Activated T-helper 2 cell treated with anti-CD3 and anti-CD28 coated beads, Interferon-gamma antibody, Interleukin-2, Interleukin-4, amounts not matched to agents 10 μg/mL and 5 μg/mL and 100 μg/mL, durations not matched to agents 14 hours and 24 hours and 36 hours (primary cell): ENCODE results near the gene COL5A1. TPM values are rescaled to one million over a fixed set of nuclear protein-coding genes. Genes with fewer than 3 reads are reported as not detected.

ENCODE experiments used
- DNase-seq: peaks from one replicate; pipeline ENCODE4 v3.0.0; 2021; ENCODE audit warnings: low spot score
- H3K27ac Mint-ChIP-seq: one replicate; pipeline ENCODE4 v1.8.0; 2021; ENCODE audit warnings: mixed read lengths
- H3K27me3 Mint-ChIP-seq: one replicate; pipeline ENCODE4 v1.8.0; 2021; ENCODE audit warnings: low read depth, mixed read lengths
- H3K36me3 Mint-ChIP-seq: one replicate; pipeline ENCODE4 v1.8.0; 2021; ENCODE audit warnings: low read depth, mixed read lengths
- H3K4me1 Mint-ChIP-seq: one replicate; pipeline ENCODE4 v1.8.0; 2021; ENCODE audit warnings: low read depth, mixed read lengths
- H3K4me3 Mint-ChIP-seq: one replicate; pipeline ENCODE4 v1.8.0; 2021; ENCODE audit warnings: low read depth, mild to moderate bottlenecking, moderate library complexity, mixed read lengths
- H3K9me3 Mint-ChIP-seq: one replicate; pipeline ENCODE4 v1.8.0; 2021; ENCODE audit warnings: mixed read lengths
- intact Hi-C: fragments of 100-400 bp; cut with micrococcal nuclease; formaldehyde crosslinking; loops from one replicate; pipeline ENCODE4 v1.15.1; 2023
- total RNA-seq: library from RNA; stranded (reverse); gene quantifications from 2 replicates; pipeline ENCODE4 v1.2.3, GENCODE V29; 2022

The COL5A1 gene
- total RNA-seq, 1 donor from 2014 or later = not detected

DNA sequence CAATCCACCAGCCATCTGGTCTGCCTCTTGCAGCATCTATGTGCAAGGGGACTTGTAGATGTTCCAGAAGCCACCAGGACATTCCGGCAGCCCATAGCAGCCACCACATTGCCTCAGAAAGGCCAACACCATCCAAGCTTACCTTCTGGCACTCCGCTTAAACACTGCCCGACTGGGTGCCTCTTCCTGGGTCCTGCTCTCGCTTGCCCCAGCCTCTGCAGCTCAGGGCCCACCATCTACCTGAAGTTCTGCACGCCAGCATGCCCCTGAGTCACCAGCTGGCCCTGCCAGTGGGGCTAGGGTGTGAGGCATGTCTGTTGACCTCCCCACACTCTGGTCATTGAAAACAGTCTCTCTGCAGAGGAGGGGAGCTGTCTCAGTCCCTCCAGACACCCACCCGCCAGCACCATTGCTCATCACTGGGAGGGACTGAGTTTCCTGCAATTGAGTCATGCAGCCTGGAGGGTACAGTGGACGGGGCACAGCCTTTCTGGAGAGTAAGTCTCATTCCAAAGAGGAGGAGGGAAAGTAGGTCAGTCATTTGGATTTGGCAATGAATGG lies 16.9 kb upstream of the COL5A1 start:
- Mint-ChIP-seq H3K36me3 (no peaks in the 10 kb centered on the region), H3K27me3 (no peaks in the 10 kb centered on the region), H3K27ac (no peak overlapping the region), H3K9me3 (no peaks in the 10 kb centered on the region), H3K4me3 (no peak overlapping the region), H3K4me1 (no peaks in the 10 kb centered on the region)
- intact Hi-C loops = no loop called here
- DNase-seq = no peak

DNA sequence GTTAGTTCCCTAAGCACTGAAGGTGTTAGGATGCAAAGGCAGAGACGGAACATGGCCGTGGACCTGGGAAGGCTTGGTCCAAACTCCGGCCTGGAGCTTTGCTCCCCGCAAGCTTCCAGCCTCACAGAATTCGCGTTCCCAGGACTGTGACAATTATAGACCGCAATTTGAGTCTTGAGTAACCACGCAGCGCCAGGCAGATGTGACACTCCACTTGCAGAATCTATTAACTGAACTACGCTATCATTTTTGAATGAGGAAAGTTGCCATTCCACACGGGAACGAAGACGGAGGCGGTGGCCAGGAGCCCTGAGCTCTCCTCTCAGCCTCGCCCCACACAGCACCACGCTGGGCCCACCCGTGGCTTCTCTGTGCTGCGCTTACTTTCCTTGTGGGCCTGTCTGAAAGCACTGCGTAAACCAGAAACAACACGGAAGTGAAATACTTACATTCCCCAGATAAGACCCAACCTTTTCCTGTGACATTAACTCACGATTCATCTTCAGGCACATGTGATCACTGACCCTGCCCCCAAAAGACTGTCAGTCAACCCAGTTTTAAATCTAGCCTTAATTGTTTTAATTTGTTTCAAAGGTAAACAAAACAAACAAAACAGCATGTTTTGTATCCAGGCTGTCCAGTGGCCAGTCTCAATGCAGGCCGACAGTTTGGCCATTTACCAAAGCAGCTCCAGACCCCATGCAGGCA lies 16.1 kb upstream of the COL5A1 start:
- no peak overlapping the region for H3K27ac Mint-ChIP-seq
- no peak overlapping the region for H3K4me3 Mint-ChIP-seq

DNA sequence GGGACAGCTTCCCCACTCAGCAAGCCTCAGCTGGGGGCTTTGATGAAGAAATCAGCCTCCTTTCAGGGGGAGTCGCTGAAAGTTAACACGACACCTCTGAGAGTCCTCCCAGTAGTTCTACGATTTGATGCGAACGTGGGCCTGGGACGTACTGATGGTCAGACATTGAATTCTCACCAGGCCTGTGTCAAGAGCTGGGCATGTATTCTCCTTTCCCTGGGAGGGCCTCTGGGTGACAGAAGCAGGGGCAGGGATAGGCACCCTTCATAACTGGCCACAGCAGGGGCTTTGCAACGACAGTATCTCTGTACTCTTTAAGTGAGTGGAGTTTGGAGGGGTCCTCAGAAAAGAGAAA lies 15.6 kb upstream of the COL5A1 start:
- intact Hi-C loops = no loop called here
- Mint-ChIP-seq H3K4me3 (no peak overlapping the region), H3K27me3 (no peaks in the 10 kb centered on the region), H3K9me3 (no peaks in the 10 kb centered on the region), H3K36me3 (no peaks in the 10 kb centered on the region), H3K4me1 (no peaks in the 10 kb centered on the region), H3K27ac (no peak overlapping the region)
- DNase-seq = no peak

More for the DNA sequence above, 16.1 kb upstream of the COL5A1 start:
- DNase-seq = no peak
- Mint-ChIP-seq H3K36me3 (no peaks in the 10 kb centered on the region), H3K27me3 (no peaks in the 10 kb centered on the region), H3K4me1 (no peaks in the 10 kb centered on the region), H3K9me3 (no peaks in the 10 kb centered on the region)
- intact Hi-C loops = no loop called here

DNA sequence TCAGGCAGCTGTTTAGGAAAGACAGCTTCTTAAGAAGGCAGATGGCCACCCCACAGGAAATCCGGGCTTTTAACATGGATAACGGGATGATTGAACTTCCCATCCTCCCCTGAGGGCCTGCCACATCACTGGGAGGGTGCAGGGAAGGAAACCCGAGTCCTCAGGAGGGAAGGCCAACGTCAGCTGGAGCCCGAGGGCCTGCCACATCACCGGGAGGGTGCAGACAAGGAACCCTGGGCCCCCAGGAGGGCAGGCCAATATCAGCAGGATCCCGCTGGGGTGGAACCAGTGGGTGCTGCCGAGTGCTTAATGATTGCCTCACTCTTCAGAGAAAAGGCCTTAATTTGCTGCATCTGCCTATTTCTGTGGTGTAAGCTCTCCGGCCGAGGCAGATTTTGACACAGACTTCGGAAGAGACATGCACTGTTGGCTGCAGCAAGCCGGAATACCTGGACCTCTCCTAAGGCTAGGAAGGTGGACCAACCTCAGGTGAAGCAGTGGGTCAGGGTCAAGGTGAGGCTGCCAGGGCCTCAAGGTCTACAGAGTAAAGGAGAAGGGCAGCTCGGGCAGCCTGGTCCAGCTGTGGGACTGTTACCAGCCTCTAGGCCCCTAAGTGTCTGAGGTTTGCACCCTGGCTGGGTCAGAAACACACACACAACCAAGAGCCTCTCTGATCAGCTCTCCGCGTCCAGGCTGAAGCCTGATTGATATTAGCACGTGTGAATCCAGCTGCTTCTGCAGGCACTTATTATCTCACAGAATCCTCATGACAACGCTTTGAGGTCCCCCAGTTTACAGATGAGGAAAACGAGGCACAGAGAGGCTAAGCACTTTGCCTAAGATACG lies 14.8 kb upstream of the COL5A1 start:
- DNase-seq = no peak
- Mint-ChIP-seq H3K27me3 (no peaks in the 10 kb centered on the region), H3K4me1 (no peaks in the 10 kb centered on the region), H3K36me3 (no peaks in the 10 kb centered on the region), H3K4me3 (no peak overlapping the region), H3K27ac (no peak overlapping the region), H3K9me3 (no peaks in the 10 kb centered on the region)
- intact Hi-C loops = no loop called here

DNA sequence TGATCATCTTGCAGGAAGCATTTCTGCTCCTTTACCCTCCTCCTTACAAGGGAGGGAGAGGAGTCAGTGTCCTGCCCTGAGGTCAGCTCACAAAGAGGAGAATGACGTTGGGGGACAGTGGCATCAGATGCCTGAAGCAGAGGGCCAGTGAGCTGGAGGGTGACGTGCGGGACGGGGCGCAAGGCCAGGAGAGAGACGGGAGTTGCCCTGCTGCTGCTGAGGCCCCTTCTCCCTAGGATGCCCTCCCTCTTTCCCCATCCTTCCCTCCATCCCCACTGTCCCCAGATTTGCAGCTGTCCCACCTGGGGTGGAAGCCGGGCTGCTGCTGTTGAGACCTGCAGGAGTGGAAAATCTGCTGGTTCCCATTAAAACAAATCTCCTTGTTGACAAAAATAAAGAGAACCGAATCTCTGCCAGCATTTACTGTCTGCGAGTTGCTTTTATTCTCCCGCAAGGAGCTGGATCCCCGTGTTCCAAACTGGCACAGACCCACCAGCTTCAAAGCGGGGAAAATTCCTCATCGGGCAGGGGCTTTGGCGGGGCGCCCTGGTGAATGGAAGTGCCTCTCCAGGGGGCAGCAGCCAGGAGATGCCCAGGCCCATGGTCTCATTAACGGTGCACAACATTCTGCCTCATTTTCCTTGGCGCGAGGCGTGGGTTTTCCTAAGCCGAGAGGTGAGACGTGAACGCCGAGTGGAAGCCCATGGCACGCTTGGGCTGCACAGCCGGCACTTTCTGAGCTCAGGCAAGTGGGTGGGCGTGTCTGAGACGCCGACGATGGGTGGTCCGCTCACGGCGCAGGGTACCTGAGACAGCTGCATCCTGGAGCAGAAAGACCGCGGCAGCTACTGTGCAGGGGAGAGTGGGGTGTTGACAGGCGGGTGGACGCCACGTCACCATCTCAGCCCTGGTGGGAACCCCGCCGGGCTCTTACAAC lies 13.9 kb upstream of the COL5A1 start:
- Mint-ChIP-seq H3K27ac (no peak overlapping the region), H3K4me1 (no peaks in the 10 kb centered on the region), H3K4me3 (no peak overlapping the region), H3K36me3 (no peaks in the 10 kb centered on the region), H3K9me3 (no peaks in the 10 kb centered on the region), H3K27me3 (no peaks in the 10 kb centered on the region)
- intact Hi-C loops = no loop called here
- DNase-seq = no peak

DNA sequence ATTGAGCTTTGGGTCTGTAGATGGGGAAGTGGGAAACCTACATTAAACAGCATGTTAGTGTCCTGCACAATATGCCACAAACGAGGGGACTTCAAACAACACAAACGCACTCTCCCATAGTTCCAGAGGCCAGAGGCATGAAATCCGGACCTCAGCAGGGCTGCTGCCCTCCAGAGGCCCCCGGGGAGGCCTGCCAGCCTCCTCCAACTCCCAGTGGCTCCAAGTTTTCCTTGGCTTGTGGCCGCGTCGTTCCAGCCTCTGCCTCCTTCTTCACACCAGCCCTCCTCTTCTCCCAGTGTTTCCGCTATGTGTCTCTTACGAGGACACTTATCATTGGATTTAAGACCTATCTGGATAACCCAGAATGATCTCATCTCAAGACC lies 13.3 kb upstream of the COL5A1 start:
- no peak for DNase-seq
- no peaks in the 10 kb centered on the region for H3K36me3 Mint-ChIP-seq
- H3K27me3 Mint-ChIP-seq = no peaks in the 10 kb centered on the region
- no peak overlapping the region for H3K4me3 Mint-ChIP-seq
- H3K9me3 Mint-ChIP-seq = no peaks in the 10 kb centered on the region
- no peaks in the 10 kb centered on the region for H3K4me1 Mint-ChIP-seq
- H3K27ac Mint-ChIP-seq = no peak overlapping the region
- intact Hi-C loops = no loop called here

DNA sequence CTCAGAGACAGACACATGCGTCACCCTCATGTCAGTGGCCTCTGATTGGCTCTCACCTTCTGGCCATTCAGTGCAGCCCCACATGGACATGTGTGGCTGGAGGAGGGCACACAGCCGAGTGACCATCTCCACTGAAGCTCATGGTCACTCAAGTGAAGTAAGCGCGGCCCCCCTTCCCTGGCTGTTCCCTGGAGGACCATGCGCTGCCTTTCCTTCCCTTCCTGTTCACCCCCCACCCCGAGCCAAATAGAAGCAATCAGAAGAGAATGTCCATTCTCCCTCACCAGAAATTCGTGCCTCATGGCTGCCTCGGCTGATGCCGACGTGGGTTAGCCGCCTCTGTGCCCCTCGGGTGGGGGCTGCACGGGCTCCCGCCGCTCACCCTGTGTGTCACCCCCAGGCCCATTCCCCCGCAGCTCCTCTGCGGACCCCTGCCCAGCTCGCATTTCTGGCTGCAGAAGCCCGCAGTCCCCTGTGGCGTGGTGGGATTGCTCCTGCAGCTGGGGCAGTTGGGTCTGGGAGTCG lies 12.5 kb upstream of the COL5A1 start:
- Mint-ChIP-seq H3K4me1 (no peaks in the 10 kb centered on the region), H3K36me3 (no peaks in the 10 kb centered on the region), H3K9me3 (no peaks in the 10 kb centered on the region), H3K27me3 (no peaks in the 10 kb centered on the region), H3K27ac (no peak overlapping the region), H3K4me3 (no peak overlapping the region)
- intact Hi-C loops = no loop called here
- DNase-seq = no peak

DNA sequence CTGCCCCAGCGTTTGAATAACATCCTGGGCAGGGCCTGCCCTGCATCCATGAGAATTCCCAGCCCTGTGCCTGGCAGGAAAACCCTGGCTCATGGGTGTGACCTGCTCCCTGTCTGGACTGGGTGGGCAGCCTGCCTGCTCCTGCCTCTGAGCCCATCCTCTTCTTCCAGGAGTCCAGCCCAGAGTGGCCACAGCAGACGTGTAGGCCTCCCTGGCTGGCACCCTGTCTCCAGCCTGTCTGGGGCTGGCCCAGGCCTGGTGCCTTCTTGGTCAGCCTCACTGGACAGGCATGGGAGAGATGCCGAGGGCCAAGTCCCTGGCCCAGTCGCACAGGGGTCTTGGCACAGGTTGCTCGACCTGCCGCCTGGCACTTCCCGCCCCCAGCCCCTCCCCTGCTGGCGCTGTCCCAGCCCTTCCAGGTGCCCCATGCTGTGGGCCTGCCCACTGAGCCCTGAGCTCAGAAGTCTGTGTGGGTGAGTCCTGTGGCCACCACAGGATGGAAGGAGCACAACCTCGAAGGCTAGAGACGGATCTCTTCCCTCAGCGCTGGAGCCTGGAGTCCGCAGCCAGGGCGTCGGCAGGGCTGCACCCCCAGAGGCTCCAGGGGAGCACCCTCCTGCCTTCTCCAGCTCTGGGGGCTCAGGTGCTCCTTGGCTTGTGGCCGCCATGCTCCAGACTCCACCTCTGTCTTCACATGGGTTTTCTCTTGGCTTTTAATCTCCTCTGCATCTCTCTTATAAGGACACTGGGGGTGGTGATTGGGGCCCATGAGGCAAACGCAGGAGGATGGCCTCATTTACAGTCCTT lies 11.8 kb upstream of the COL5A1 start:
- intact Hi-C loops = no loop called here
- Mint-ChIP-seq H3K36me3 (no peaks in the 10 kb centered on the region), H3K27ac (no peak overlapping the region), H3K27me3 (no peaks in the 10 kb centered on the region), H3K9me3 (no peaks in the 10 kb centered on the region), H3K4me1 (no peaks in the 10 kb centered on the region), H3K4me3 (no peak overlapping the region)
- DNase-seq = no peak

DNA sequence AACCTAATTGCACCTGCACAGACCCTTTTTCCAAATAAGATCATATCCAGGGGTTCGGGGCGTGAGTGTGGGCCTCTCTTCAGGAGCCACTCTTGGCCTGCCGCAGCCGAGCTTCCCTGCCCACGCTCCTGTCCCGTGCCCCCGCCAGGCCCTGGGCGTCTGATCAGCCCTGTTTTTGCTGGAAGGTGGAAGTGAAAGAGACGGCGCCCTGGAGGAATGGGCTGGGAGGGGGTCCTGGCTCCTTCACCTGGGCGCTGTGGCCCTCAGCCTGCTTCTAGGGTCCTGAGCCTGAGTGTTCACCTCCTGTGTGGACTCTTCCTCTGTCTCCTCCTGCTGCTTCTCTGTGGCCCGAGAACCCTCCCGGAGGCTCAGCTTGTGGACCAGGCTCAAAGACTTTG lies 11.2 kb upstream of the COL5A1 start:
- intact Hi-C loops = no loop called here
- no peaks in the 10 kb centered on the region for H3K9me3 Mint-ChIP-seq
- H3K36me3 Mint-ChIP-seq = no peaks in the 10 kb centered on the region
- no peak overlapping the region for H3K4me3 Mint-ChIP-seq
- DNase-seq = no peak
- no peaks in the 10 kb centered on the region for H3K27me3 Mint-ChIP-seq
- H3K4me1 Mint-ChIP-seq = no peaks in the 10 kb centered on the region
- H3K27ac Mint-ChIP-seq = no peak overlapping the region

DNA sequence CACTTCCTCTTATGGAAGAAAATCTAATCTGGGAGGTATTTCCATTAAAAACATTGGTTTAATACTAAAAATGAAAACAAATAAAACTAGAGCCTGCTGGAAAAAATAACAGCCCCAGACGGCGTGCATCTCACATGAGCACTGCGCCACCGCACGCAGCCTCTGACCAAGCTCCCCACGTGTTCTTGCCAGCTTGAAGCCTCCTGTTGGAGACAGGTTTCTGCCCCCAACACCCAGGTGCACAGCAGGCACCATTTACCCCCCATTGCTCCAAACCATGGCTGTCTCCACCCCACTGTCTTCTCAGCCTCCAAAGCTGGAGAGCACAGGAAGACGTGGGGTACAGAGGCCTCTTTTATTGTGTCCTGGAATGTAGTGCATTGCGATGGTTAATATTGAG lies 10.7 kb upstream of the COL5A1 start:
- Mint-ChIP-seq H3K27ac (no peak overlapping the region), H3K9me3 (no peaks in the 10 kb centered on the region), H3K4me3 (no peak overlapping the region), H3K4me1 (no peaks in the 10 kb centered on the region), H3K27me3 (no peaks in the 10 kb centered on the region), H3K36me3 (no peaks in the 10 kb centered on the region)
- intact Hi-C loops = no loop called here
- DNase-seq = no peak

DNA sequence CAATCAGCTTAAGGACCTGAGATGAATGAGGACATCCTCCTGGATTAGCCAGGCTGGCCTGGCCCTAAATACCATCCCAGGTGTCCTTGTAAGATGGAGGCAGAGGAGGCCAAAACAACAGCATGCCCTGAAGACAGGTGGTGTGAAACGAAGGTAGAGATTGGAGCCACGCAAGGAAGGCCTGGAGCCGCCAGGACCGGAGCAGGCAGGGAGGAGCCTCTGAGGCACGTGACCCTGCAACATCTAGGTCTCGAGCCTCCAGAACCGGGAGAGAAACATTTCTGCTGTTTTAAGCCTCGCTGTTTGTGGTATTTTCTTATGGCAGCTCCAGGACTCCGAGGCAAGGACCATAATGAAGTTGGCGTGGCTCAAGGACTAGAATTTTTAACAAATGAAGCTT lies 9.7 kb upstream of the COL5A1 start:
- intact Hi-C loops = no loop called here
- DNase-seq = no peak
- no peaks in the 10 kb centered on the region for H3K36me3 Mint-ChIP-seq
- H3K9me3 Mint-ChIP-seq = no peaks in the 10 kb centered on the region
- H3K27me3 Mint-ChIP-seq = no peaks in the 10 kb centered on the region
- H3K4me1 Mint-ChIP-seq = no peaks in the 10 kb centered on the region
- no peak overlapping the region for H3K4me3 Mint-ChIP-seq
- H3K27ac Mint-ChIP-seq = no peak overlapping the region

DNA sequence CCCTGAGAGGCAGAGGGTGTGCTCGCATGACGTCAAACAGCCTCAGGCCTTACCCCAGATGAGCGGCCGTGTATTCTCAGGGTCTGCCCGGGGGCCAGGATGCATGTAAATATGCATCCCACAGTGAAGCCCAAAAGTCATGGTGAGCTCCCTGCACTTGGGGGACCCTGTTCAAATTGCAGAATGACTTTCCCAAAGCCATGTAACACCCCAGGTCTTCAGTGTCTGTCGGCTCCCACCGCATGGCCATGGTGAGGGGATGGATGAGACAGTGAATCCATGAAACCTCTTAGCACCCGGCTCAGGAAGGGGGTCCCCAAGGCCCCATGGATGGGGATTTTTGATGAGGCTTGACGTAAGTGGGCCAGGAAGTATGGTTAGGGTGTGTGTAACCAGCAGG lies 9.3 kb upstream of the COL5A1 start:
- no peaks in the 10 kb centered on the region for H3K27me3 Mint-ChIP-seq
- H3K9me3 Mint-ChIP-seq = no peaks in the 10 kb centered on the region
- no peaks in the 10 kb centered on the region for H3K36me3 Mint-ChIP-seq
- H3K4me3 Mint-ChIP-seq = no peak overlapping the region
- intact Hi-C loops = no loop called here
- DNase-seq = no peak
- no peaks in the 10 kb centered on the region for H3K4me1 Mint-ChIP-seq
- H3K27ac Mint-ChIP-seq = no peak overlapping the region
